ENCODE results near the gene RD3L.

Gene RD3L

GRCh38 chr14:103894034-103894722 is 48.2 kb downstream of the RD3L start:
- DNase-seq (ENCODE audit: low read depth) = no peak

DNA sequence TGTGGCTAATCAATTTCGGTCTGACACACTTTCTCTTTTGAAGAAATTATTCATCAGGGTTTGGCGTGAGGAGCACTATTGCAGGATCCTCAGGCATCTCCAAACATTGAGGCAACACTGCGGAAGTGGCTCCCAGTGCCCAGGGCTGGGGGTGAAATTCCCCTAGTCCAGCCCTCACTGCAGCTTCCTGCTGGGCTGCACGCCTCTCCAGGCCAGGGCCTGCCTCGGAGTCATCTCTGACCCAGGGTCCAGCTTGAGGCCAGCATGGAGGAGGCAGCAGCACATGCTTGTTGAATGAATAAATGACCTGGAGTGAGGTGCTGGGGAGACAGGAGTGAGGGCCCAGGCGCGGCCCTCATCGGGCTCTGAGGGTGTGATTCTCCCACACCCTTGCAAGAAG is 50.1 kb downstream of the RD3L start:
- DNase-seq (ENCODE audit: low read depth) = no peak

DNA sequence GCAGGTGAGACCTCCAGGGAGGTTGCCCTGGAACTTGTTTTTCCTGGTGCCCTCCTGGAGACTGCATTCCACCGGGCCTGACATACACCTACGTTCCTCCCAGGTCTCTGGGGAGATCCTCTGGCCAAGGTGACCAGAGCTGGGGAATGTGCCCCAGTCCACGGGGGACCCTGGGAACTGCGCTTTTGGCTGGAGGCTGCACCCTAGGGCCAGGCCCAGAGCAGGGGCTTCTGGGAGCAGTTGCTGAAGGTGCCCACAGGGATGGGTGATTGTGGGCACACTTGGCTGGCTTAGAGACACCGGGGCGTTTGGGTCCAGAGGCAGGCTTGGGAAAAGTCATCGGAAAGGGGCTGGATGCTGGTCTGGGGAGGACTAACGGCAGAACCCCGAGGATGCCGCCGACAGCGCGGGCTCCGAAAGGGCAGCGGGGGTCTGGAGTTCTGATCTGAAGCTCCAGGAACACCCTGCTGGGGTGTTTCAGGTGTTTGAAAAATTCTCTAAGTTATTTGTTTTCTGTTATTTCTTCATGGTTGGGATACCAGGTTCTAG is 50.6 kb downstream of the RD3L start:
- DNase-seq (ENCODE audit: low read depth) = no peak

DNA sequence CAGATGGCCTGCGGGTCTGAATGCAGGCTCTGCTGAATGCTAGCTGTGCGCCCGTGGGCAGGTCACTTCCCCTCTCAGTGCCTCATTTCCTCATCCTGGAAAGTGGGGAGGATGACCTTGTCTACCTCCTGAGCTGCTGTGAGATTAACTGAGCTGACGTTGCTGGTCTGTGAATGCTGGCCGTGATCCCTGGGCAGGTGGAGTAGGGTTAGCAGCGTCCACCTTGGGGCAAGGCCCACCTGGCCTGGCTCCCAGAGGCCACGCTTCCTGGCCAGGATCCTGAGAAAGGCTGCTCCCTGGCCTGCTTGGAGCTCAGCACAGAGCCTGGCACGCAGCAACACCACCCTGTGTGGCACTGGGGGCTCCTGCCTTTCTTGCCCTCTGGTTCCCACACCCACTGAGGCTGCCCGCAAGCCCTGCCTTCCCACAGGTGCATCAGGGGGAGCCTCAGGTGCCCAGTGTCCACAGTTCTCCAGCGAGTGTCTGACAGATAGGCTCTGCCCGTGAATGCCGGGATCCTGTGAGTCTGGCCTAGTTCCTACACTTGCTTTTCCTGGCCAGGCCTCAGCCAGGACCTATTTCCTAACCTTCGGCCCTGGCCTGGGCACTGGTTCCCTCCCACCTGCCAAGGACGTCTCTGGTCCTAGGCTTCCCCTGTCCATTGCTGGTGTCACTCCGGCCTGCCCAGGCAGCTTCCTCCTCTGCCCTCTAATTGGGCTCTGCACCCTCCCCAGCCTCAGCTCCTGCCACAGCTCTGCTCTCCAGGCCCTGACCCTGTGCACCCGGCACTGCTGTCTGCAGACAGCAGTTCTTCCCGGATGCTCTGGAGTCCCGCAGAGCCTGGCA is 51.3 kb downstream of the RD3L start:
- no peak for DNase-seq (ENCODE audit: low read depth)
